SKM-1 treated with dmso at 0.1 percent for 144 hours (cell line): ENCODE data around the gene FBXL7.

Experiments
- DNase-seq: peaks from one replicate; lab custom pipeline; 2025; ENCODE audit not compliant: unreplicated experiment; lab: John Stamatoyannopoulos, UW

FBXL7 gene

GRCh38 chr5:15796557-15796956 is 296.6 kb downstream of the FBXL7 start:
- no peak for DNase-seq

- no peak for DNase-seq
These were observed 297.1 kb downstream of the FBXL7 start for GRCh38 chr5:15797116-15797515.

GRCh38 chr5:15798006-15798405 is 298.0 kb downstream of the FBXL7 start:
- no peak for DNase-seq

- DNase-seq: no peak
These were observed 299.0 kb downstream of the FBXL7 start for GRCh38 chr5:15799014-15799413.

GRCh38 chr5:15799612-15800011 is 299.6 kb downstream of the FBXL7 start:
- DNase-seq: no peak

- DNase-seq: no peak
These were observed 303.3 kb downstream of the FBXL7 start for GRCh38 chr5:15803280-15803679.

- no peak for DNase-seq
These were observed 306.6 kb downstream of the FBXL7 start for GRCh38 chr5:15806613-15807012.

GRCh38 chr5:15807248-15807647 is 307.3 kb downstream of the FBXL7 start:
- DNase-seq: no peak

GRCh38 chr5:15807871-15808270 is 307.9 kb downstream of the FBXL7 start:
- no peak for DNase-seq

- DNase-seq: no peak
These were observed 308.6 kb downstream of the FBXL7 start for GRCh38 chr5:15808577-15808976.

- no peak for DNase-seq
These were observed 319.6 kb downstream of the FBXL7 start for GRCh38 chr5:15819617-15820016.

- no peak for DNase-seq
These were observed 321.5 kb downstream of the FBXL7 start for GRCh38 chr5:15821506-15821905.

GRCh38 chr5:15823398-15823797 is 323.4 kb downstream of the FBXL7 start:
- DNase-seq: no peak

GRCh38 chr5:15827741-15828140 is 327.8 kb downstream of the FBXL7 start:
- no peak for DNase-seq

GRCh38 chr5:15831408-15831807 is 331.4 kb downstream of the FBXL7 start:
- DNase-seq: no peak

- no peak for DNase-seq
These were observed 333.4 kb downstream of the FBXL7 start for GRCh38 chr5:15833365-15833764.

- DNase-seq: no peak
These were observed 334.7 kb downstream of the FBXL7 start for GRCh38 chr5:15834596-15835245.

- no peak for DNase-seq
These were observed 335.5 kb downstream of the FBXL7 start for GRCh38 chr5:15835514-15835913.

GRCh38 chr5:15837551-15838289 is 337.7 kb downstream of the FBXL7 start:
- DNase-seq: no peak

GRCh38 chr5:15844253-15844652 is 344.3 kb downstream of the FBXL7 start:
- DNase-seq: no peak

- DNase-seq: no peak
These were observed 344.9 kb downstream of the FBXL7 start for GRCh38 chr5:15844871-15845270.

- no peak for DNase-seq
These were observed 350.6 kb downstream of the FBXL7 start for GRCh38 chr5:15850536-15850935.

- DNase-seq: no peak
These were observed 351.0 kb downstream of the FBXL7 start for GRCh38 chr5:15850939-15851341.
